SK-N-SH treated with all-trans-retinoic acid at 6 μM for 48 hours (cell line): ENCODE measurements around the gene KRTAP1-3.
"Not testable (repeated sequence)": the region's sequence is repeated elsewhere in the genome, so short reads cannot be mapped to it uniquely, and the experiment has no call there.

Source experiments
- ARNTL ChIP-seq: fragments of 450-650 bp; formaldehyde crosslinking; IDR thresholded peaks from 2 replicates; pipeline ENCODE4 v1.5.0; 2020; ENCODE audit warnings: low read depth, mild to moderate bottlenecking, moderate library complexity, borderline replicate concordance
- ESRRG ChIP-seq: fragments of 250-450 bp; sonication (Bioruptor Pico); IDR thresholded peaks from 2 replicates; pipeline ENCODE4 v1.6.1; 2021; ENCODE audit warnings: mild to moderate bottlenecking
- TOX ChIP-seq: fragments of 250-450 bp; sonication (Bioruptor Pico); IDR thresholded peaks from 2 replicates; pipeline ENCODE4 v1.8.0; 2021; ENCODE audit warnings: mild to moderate bottlenecking, moderate library complexity, borderline replicate concordance
- ZFP3 ChIP-seq: fragments of 250-450 bp; sonication (Bioruptor Pico); IDR thresholded peaks from 2 replicates; pipeline ENCODE4 v1.5.0; 2020; ENCODE audit warnings: mild to moderate bottlenecking, moderate library complexity
- ZNF70 ChIP-seq: fragments of 450-650 bp; formaldehyde crosslinking; IDR thresholded peaks from 2 replicates; pipeline ENCODE4 v1.5.0; 2020; ENCODE audit warnings: mild to moderate bottlenecking, moderate library complexity

DNA sequence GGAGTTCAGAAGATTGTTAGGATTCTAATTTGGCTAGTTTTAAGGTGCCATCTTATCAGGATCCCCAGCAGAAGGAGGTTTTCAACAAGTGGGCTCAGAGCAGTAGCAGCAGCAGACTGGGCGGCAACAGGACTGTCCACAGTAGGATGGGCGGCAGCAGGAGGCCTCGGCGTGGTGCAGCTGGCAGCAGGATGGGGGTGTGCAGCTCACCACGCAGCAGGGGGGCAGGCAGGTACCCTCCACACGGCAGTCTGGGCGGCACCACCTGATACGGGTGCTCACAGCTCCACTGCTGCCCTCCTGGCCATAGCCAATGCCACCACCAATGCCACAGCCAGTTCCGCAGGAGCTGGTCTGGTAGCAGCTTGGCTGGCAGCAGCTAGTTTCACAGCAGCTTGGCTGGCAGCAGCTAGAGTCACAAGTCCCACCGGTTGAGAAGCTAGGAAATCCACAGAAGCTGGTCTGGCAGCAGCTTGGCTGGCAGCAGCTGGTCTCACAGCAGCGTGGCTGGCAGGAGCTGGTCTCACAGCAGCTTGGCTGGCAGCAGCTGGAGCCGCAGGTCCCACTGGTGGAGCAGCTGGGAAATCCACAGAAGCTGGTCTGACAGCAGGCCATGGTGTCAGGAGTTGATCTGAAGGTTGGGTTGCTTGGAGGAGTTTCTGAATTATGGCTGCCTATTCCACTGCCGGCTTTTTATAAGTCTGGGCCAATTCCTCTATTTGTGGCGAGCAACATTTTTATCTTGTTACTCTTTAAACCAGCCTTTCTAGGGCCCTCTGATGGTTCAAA, 6.3 kb upstream of the KRTAP1-3 start, which contains the start of gene KRTAP1-1:
- TF ChIP-seq ZFP3 (CRISPR knock-in tag); ESRRG; ARNTL; ZNF70; TOX (CRISPR knock-in tag): not testable (repeated sequence)
